ENCODE data around the gene POU3F2.

Gene POU3F2

DNA sequence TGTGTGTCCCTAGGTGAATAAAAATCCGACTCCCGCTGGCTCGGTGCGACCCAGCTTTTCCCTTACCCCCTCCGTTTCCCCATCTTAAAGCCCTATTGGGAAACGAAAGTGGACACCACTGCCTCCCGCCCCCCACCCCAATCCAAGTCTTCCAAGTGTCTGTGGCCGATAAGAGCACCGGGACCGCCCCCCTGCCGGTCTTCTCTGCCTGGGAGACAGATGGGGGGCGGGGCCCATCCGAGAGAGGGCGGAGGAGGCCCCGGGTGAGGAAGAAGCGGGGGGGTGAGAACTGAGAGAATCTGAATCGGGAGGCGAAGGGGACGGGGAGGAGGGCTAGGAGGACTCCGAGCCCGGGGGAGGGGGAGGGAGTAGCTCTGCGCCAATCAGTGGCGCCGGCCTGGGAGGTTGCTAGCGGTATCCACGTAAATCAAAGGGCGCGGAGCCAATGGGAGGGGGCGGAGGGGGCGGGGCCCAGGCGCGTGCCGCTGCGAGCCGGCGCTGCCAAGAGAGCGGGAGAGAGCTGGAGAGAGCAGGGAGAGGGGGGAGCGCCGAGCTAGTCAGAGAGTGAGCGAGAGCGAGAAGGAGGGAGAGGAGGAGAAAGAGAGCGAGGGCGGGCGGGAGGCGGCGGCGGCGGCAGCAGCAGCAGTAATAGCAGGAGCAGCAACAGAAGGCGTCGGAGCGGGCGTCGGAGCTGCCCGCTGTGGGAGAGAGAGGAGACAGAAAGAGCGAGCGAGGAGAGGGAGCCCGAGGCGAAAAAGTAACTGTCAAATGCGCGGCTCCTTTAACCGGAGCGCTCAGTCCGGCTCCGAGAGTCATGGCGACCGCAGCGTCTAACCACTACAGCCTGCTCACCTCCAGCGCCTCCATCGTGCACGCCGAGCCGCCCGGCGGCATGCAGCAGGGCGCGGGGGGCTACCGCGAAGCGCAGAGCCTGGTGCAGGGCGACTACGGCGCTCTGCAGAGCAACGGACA lies at the start of gene POU3F2:
POU3F2 (plus strand) TSS at position 515 of the 972 bp plus-strand sequence; CDS start at position 815, 300 bp downstream.
- in situ Hi-C loops (cut with MboI; ENCODE audit: low sequenced_read_pairs) = no loop called here

GRCh38 chr6:98787435-98787834 lies 46.9 kb upstream of the POU3F2 start:
- in situ Hi-C loops (cut with MboI; ENCODE audit: low sequenced_read_pairs) = no loop called here

GRCh38 chr6:98787961-98788360 lies 46.4 kb upstream of the POU3F2 start:
- in situ Hi-C loops (cut with MboI; ENCODE audit: low sequenced_read_pairs) = no loop called here

GRCh38 chr6:98794307-98794842 lies 40.0 kb upstream of the POU3F2 start:
- in situ Hi-C loops (cut with MboI; ENCODE audit: low sequenced_read_pairs) = no loop called here

DNA sequence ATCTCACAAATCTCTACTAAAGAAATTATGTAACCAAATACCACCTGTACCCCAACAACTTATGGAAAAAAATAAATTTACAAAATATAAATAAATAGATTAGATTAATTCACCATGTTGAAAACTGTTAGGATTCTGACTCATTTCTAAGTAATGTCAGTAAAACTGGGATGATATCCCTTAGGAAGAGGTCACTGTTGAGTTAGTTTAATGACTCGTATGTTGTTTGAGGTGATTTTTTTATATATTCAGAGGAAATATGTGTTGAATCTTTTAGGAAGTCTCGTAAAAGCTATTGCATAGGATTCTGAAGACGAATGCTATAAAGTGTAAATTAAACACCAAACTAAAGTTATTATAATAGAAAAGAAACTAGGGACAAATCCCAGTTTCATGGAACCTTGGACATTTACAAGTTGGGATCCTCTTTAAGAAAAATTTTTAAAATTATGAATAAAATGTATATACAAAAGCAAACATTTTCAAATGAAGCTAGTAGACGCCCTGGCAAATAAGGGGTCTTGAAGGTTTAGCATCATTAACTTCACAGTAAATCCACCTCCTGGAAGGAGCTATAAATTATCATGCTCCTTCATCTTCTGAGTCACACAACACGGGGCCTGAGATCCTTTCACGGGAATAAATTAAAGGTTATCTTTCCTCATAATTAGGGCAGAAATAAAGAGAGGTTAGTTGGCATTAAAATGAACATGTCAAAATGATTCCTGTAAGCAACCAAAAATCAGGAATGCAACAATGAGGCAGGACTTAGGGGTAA lies 37.0 kb upstream of the POU3F2 start:
- in situ Hi-C loops (cut with MboI; ENCODE audit: low sequenced_read_pairs) = no loop called here

- in situ Hi-C loops (cut with MboI; ENCODE audit: low sequenced_read_pairs) = no loop called here
Observed at GRCh38 chr6:98800866-98801265, 33.5 kb upstream of the POU3F2 start.

DNA sequence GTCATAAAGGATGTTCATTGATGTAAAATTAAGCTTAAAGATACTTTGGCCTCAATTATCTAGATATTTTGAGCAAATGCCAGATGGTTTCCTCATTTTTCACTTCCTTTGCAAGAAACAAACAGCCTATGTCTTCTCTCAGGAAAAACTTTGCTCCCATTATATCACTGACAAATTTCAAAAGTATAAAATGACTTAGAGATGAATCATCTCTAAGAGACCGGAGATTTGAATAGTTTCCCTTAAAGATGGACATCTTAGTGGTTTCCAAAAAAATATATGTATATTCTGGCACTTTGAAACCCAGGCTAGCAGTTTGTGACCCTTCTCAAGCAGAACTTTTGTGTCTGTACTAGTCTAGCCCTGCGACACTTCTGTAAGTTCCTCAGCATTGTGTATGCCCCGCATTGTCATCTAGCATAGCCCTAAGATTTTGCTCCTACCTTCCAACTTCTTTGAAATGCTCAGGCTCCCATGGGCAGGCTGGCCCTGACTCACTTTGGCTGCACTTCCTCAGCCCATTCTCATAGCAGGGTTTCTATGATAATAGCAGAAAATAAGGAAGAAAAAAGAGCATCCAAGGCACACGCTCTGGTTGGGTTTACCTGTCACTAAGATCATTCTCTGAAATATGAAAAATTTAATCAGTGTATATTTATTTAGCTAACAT lies 25.7 kb upstream of the POU3F2 start:
- in situ Hi-C loops (cut with MboI; ENCODE audit: low sequenced_read_pairs) = no loop called here

- in situ Hi-C loops (cut with MboI; ENCODE audit: low sequenced_read_pairs) = no loop called here
Observed at GRCh38 chr6:98812220-98812619, 22.2 kb upstream of the POU3F2 start.

GRCh38 chr6:98816799-98817198 lies 17.6 kb upstream of the POU3F2 start:
- in situ Hi-C loops (cut with MboI; ENCODE audit: low sequenced_read_pairs) = no loop called here

DNA sequence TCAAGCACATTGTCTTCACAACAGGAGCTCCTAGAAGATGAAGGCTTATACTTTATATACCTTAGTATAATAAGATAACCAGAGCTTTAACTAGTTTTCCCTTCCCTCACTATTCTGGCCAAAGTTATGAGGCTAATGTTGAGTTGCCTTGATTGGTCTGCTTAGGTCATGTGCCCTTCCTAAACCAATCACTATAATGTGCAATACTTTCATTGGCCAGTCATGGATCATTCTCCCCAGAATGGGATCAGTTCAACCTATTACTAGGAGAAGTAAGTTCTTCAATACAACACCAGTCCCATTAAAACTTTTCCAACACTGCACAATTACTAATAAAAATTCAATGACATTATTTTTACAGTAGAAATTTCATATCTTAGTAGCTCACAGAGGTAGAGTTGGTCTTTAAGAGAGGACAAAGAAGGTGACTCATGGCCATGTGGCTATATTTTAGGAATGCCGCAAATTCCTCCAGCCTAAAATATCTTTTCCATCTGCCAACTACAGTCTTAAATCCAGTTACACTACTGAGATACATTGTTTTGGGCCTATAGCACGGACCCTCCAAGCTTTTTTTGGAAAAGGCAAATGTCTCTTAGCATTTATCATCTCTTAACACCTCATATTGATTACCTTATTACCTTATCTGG lies 12.5 kb upstream of the POU3F2 start:
- in situ Hi-C loops (cut with MboI; ENCODE audit: low sequenced_read_pairs) = no loop called here

DNA sequence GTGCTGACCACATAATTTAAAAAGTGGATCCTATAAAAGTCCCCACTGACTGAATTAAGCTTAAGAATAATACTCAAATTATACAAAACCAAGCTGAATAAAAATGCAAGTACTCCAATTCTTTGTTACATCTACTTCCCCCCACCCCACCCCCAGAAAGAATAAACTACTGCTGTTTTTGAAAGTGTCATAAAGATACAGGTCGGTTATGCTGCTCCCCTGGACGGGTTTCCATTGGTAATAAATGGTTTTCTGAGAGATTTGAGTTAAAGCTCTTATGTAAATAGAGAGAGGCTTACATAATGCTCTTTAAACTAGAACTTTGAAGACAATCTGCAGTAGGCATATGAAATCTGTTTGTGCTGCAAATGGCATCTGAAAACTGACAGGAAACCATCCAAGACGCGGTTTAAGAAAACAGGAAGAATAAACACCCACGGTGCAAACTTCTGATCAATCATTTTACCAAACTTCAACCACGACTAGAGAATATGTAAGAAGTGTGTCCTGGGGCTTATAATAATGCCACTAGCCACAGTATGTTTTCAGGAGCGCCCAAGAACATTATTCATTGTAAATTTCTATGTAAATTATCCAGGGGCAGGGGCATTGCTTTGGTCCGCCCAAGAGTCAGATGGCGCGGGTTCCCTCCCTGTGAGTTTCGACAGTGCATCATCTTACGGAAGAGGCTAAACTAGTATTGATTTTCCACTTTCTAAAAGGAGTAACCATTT lies 10.8 kb upstream of the POU3F2 start:
- in situ Hi-C loops (cut with MboI; ENCODE audit: low sequenced_read_pairs) = no loop called here

DNA sequence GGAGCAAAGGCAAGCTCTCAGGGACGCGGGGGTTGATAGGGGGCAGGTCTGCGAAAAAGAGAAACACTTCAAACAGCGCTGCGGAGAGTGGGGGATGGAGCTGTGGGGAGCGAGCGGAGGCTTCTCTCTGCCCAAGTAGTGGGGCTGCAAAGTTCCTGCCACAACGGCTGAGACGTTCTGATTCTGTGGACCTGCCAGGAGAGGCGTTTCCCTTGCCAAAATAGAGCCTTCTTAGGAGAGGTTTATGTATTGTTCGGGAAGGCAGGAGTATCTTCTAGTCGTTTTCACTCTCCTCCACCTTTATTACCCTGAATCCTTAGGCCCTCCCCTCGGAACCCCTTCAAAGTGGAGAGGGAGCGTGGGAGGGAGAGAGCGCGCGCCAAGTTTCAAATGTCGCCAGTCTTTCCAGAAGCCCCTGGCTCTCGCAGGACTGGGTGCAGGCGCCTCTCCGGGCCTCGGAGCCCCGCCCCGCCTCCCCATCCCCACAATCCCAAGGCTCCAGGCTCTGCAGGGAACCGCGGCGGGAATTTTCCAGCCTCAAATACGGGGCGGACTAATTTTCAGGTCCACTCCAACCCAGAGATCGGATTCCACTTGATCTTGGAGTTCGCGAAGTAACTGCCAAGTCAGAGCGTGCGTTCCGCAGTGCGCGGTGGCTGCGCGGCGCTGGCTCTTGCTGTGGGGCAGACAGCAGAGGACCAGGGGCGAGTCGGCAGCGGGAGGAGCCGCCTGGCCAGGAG lies 10.0 kb upstream of the POU3F2 start:
- in situ Hi-C loops (cut with MboI; ENCODE audit: low sequenced_read_pairs) = no loop called here

DNA sequence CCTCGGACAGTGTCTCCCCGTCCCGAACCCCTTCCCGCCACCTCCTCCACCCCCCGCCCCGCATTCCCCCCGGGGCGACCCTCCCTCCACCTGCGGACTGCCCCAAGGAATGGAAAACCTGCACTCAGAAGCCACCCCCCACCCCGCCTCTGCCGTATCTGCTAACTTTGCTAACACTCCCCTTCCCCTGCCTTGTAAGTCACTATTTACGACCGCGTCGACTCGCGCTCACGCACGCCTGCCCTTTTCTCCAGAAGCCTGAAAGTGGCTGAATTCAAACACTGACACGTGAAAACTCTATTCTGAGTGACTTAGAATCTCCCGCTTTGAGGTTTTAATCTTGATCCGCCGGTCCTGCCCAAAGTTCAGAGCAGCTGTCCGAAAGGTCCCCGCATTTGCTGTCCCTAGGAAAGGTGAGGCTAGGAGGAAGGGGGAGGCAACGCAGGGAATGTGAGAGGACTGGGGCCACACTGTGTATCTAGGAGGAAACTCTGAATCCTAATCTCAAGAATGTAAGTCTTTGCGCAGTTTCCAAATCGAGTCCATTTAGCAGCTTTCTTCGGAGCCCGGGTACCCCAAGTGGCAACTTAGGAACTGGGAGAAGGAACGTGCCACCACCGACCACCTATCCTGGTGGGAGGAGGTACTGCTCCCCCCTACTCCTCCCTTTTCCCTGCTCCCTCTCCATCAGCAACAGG lies 9.3 kb upstream of the POU3F2 start:
- in situ Hi-C loops (cut with MboI; ENCODE audit: low sequenced_read_pairs) = no loop called here

- in situ Hi-C loops (cut with MboI; ENCODE audit: low sequenced_read_pairs) = no loop called here
Observed at GRCh38 chr6:98825600-98826230, 8.7 kb upstream of the POU3F2 start.

DNA sequence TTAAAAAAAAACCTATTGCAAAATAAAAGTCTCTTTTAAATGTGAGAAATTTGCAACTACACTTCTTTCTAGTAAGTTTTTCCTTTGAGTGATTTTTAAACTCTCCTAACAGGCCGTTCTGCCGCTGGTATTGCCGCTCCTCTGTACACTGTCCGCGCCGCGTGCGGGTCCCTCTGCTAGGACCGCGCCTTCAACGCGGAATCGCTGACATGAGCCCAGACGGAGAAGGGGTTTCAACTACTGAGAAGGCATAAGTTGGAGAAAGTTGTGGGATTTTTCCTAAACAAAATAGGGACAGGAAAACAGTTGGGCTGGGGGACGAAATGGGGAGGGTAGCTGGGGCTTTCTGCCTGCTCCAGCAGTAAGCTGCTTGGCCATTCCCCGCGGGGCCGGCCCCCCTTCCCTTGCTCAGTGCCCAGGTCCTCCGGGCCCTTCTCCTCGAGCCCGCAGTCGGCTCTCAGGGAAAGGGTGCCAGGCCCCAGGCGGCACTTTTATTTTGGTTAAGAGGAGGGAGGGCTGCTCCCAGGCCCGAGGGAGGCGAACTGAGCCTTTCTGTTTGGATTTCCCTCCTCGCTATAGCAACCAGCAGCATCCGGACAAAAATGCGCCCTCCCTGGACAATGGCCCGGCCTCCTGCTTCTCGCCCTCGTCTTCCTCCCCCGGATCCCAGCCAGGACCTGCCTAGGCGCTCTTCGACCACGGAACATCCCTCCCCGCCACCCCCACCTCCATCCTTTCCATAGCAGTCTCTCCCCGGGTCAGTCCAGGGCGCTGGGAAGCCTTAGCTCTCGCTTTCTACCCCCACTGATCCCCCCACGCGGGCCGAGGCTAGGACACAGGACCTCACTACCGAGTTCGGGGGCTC lies 6.8 kb upstream of the POU3F2 start:
- in situ Hi-C loops (cut with MboI; ENCODE audit: low sequenced_read_pairs) = no loop called here

DNA sequence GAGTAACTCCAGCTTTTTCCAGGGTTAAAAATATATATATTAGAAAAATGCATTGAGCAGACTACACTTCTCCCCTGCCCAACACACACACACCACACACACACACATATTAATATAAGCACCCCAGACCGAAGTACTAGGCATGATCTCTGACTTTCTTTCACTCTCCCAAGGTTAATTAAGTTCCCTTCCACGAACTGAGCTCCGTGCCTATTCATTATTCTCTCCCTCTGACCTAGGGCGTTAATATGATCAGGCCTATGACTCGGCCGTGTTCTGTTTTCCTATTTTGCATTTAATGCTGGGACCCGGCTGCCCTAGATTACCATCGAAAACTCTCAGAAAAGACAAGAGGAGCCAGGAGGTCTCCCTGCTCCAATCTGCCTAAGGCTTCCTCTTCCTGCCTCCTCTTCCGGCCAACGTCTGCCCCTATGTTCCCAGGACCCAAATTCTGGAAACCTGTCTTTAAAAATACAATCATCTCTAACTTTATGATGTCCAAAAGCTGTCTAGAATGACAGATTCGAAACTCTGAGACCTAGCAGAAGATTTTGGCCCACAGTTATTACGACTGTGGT lies 6.1 kb upstream of the POU3F2 start:
- in situ Hi-C loops (cut with MboI; ENCODE audit: low sequenced_read_pairs) = no loop called here

GRCh38 chr6:98828941-98829411 lies 5.4 kb upstream of the POU3F2 start:
- in situ Hi-C loops (cut with MboI; ENCODE audit: low sequenced_read_pairs) = no loop called here

Measured in HL-60/S4 treated with phorbol 12-myristate 13-acetate at 8.2 ng/mL for 4 days and 3 days (cell line).